Fibroblast of lung (primary cell): ENCODE results near the gene MS4A3.

Experiments
- EZH2 ChIP-seq: IDR thresholded peaks from 2 replicates; pipeline ENCODE4 v1.5.1; 2012; ENCODE audit warnings: low read length, control low read depth, mild to moderate bottlenecking; ENCODE audit errors: missing control alignments
- TF ChIP-seq, protein P1 (sequence below), 2 donors: IDR thresholded peaks in 1 of 2; conservative IDR thresholded peaks in 1 of 2; 1 replicate in 1 of 2; 2 replicates in 1 of 2; pipeline ENCODE4 v1.5.1; 2011 to 2012; ENCODE audit warnings: low read length in 2 of 2, control low read depth in 1 of 2, inconsistent platforms in 1 of 2, low read depth in 1 of 2, mild to moderate bottlenecking in 1 of 2

DNA sequence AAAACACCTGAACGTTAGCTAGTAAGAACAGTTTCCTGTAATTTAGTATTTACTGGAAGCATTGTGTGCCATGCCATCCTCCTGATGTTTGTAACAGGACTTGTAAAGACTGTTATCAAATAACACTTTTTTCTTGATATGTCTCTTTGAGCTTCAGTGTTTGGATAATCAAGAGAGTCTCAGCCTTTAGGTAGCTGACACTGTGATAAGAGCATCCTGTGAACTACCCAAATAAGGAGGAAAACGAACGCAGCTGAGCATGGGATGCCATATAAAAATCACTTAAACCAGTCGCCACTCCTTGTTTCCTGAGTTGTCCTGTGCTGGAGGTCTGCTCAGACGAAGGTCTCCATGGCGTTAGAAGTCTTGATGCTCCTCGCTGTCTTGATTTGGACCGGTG is 16.4 kb upstream of the MS4A3 start, which contains the start of gene OOSP2:
- TF ChIP-seq, protein P1, sequence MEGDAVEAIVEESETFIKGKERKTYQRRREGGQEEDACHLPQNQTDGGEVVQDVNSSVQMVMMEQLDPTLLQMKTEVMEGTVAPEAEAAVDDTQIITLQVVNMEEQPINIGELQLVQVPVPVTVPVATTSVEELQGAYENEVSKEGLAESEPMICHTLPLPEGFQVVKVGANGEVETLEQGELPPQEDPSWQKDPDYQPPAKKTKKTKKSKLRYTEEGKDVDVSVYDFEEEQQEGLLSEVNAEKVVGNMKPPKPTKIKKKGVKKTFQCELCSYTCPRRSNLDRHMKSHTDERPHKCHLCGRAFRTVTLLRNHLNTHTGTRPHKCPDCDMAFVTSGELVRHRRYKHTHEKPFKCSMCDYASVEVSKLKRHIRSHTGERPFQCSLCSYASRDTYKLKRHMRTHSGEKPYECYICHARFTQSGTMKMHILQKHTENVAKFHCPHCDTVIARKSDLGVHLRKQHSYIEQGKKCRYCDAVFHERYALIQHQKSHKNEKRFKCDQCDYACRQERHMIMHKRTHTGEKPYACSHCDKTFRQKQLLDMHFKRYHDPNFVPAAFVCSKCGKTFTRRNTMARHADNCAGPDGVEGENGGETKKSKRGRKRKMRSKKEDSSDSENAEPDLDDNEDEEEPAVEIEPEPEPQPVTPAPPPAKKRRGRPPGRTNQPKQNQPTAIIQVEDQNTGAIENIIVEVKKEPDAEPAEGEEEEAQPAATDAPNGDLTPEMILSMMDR (conservative IDR thresholded peaks at IDR 0.05 in 1 of 2, IDR thresholded peaks at IDR 0.05 in 1 of 2; ENCODE audit: low read depth in 1 of 2, low read length in 2 of 2): no peak
- no peak for TF ChIP-seq EZH2
